Eye (tissue), 1 donor: ENCODE results near the gene PHF21B.
"Not testable (repeated sequence)": the region's sequence is repeated elsewhere in the genome, so short reads cannot be mapped to it uniquely, and the experiment has no call there.

Experiments
- DNase-seq: peaks from one replicate; pipeline ENCODE4 v3.0.0-alpha.2; 2015

Gene PHF21B

GRCh38 chr22:45009606-45010531 lies at the start of gene PHF21B:
Gene PHF21B (minus strand): TSS chr22:45010005. CDS start chr22:45009549, 456 bp downstream.
- DNase-seq, result peak; percentile 94

GRCh38 chr22:45059296-45059695 lies 49.5 kb upstream of the PHF21B start:
- no peak for DNase-seq

- no peak for DNase-seq
These were observed 48.8 kb upstream of the PHF21B start for GRCh38 chr22:45058622-45058912.

- DNase-seq, result no peak
These were observed 46.1 kb upstream of the PHF21B start for GRCh38 chr22:45055936-45056335.

GRCh38 chr22:45053571-45053970 lies 43.8 kb upstream of the PHF21B start:
- no peak for DNase-seq

GRCh38 chr22:45053094-45053493 lies 43.3 kb upstream of the PHF21B start:
- no peak for DNase-seq

GRCh38 chr22:45052665-45053064 lies 42.9 kb upstream of the PHF21B start:
- DNase-seq, result not testable (repeated sequence)

- DNase-seq, result no peak
These were observed 42.1 kb upstream of the PHF21B start for GRCh38 chr22:45051946-45052345.

GRCh38 chr22:45051419-45051818 lies 41.6 kb upstream of the PHF21B start:
- DNase-seq, result no peak

GRCh38 chr22:45047260-45047659 lies 37.5 kb upstream of the PHF21B start:
- DNase-seq, result no peak

GRCh38 chr22:45045208-45045607 lies 35.4 kb upstream of the PHF21B start:
- no peak for DNase-seq

GRCh38 chr22:45042263-45042662 lies 32.5 kb upstream of the PHF21B start:
- no peak for DNase-seq

GRCh38 chr22:45039133-45039532 lies 29.3 kb upstream of the PHF21B start:
- no peak for DNase-seq

- peak; percentile 42 for DNase-seq
These were observed 26.3 kb upstream of the PHF21B start for GRCh38 chr22:45036154-45036553.

- no peak for DNase-seq
These were observed 25.0 kb upstream of the PHF21B start for GRCh38 chr22:45034821-45035220.

GRCh38 chr22:45034156-45034555 lies 24.4 kb upstream of the PHF21B start:
- no peak for DNase-seq

GRCh38 chr22:45033136-45033535 lies 23.3 kb upstream of the PHF21B start:
- DNase-seq, result no peak

- DNase-seq, result no peak
These were observed 22.0 kb upstream of the PHF21B start for GRCh38 chr22:45031629-45032403.

- DNase-seq, result no peak
These were observed 19.7 kb upstream of the PHF21B start for GRCh38 chr22:45029501-45029900.

GRCh38 chr22:45026511-45026910 lies 16.7 kb upstream of the PHF21B start:
- no peak for DNase-seq

GRCh38 chr22:45023431-45023830 lies 13.6 kb upstream of the PHF21B start:
- DNase-seq, result no peak

GRCh38 chr22:45019861-45020655 lies 10.3 kb upstream of the PHF21B start:
- no peak for DNase-seq

GRCh38 chr22:45014654-45015053 lies 4.8 kb upstream of the PHF21B start:
- DNase-seq, result no peak
